Activated T-cell treated with anti-CD3 and anti-CD28 coated beads, Interleukin-2, amount 50 U/mL, for 72 hours (primary cell): ENCODE results near the gene LIFR. TPM values are rescaled to one million over a fixed set of nuclear protein-coding genes. Genes with fewer than 3 reads are reported as not detected.

ENCODE experiments used
- ATAC-seq, 2 donors: fragments of 150-1000 bp; cut with Tn5 transposase; replicated peaks in 1 of 2; 2 replicates each; pipeline ENCODE4 v1.10.0; 2021; ENCODE audit warnings: moderate library complexity in 2 of 2, mild to moderate bottlenecking in 1 of 2
- DNase-seq, 2 donors: peaks; one replicate each; pipeline ENCODE4 v3.0.0; 2021 to 2022; ENCODE audit warnings: mixed read lengths in 1 of 2
- H3K27ac Mint-ChIP-seq: one replicate; pipeline ENCODE4 v1.8.0; 2022; ENCODE audit warnings: mild to moderate bottlenecking, moderate library complexity, mixed read lengths
- H3K27me3 Mint-ChIP-seq: one replicate; pipeline ENCODE4 v1.8.0; 2022; ENCODE audit warnings: low read depth, mixed read lengths
- H3K36me3 Mint-ChIP-seq, 2 donors: one replicate each; pipeline ENCODE4 v1.8.0; 2022; ENCODE audit warnings: mixed read lengths in 2 of 2, mild to moderate bottlenecking in 1 of 2; ENCODE audit not compliant: insufficient read depth in 2 of 2
- H3K4me1 Mint-ChIP-seq: one replicate; pipeline ENCODE4 v1.8.0; 2022; ENCODE audit warnings: low read depth, mixed read lengths
- H3K4me3 Mint-ChIP-seq, 2 donors: one replicate each; pipeline ENCODE4 v1.8.0; 2022; ENCODE audit warnings: mild to moderate bottlenecking in 2 of 2, mixed read lengths in 2 of 2, moderate library complexity in 2 of 2
- H3K9me3 Mint-ChIP-seq, 2 donors: one replicate each; pipeline ENCODE4 v1.8.0; 2022; ENCODE audit warnings: mixed read lengths in 2 of 2
- total RNA-seq, 2 donors: library from RNA; stranded (reverse); gene quantifications; one replicate each; pipeline ENCODE4 v1.2.3, GENCODE V29; 2022

The LIFR gene
- total RNA-seq, 2 donors from 2014 or later = 0.05 to 0.23 TPM

DNA sequence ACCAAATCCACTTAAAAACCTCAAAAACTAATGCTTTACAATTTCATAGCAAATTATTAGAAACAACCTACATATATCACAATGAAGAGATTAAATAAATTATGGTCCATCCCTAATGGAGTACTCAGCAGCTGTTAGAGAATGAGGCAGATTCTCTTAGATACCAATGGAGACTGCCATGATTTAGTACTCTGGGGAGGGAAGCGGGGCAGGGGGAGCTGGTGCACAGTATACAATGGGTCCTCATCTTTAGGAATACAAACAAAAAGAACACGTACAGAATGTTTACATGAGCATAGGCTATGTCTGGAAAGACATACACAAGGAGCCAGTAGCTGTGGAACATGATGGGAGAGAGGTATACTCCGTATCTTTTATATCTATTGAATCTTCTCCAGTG is 2.0 kb downstream of the LIFR start:
- no peak for ATAC-seq
- peaks cover 3 to 4% of the 10 kb centered on the region in 2 donors for H3K36me3 Mint-ChIP-seq
- no peak overlapping the region for H3K4me3 Mint-ChIP-seq
- H3K27me3 Mint-ChIP-seq = peaks cover 73% of the 10 kb centered on the region
- H3K27ac Mint-ChIP-seq = no peak overlapping the region
- H3K4me1 Mint-ChIP-seq = peaks cover 10% of the 10 kb centered on the region
- DNase-seq = no peak
- H3K9me3 Mint-ChIP-seq = no peaks in the 10 kb centered on the region

DNA sequence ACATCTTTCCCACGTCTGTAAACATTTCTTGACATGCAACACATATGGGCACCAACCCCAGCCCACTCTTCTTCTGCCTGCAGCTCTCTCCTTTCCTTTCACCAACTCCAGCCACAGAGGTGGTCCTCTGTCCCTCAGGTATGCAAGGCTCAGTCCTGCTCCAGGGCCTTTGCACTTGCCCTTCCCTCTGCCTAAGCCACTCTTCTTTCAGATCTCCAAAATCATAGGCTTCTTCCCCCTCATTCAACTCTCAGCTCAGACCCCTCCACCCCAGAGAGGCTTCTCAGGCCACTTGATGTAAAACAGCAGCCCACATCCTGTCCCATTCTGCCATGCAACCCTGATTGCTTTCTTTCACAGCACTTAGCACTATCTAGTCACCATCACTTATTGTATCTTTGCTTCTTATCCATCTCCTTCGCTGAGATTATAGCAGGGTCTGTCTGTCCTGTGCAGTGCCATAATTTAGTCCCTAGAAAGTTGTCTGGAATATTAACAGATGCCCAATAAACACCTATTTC is 3.4 kb downstream of the LIFR start:
- Mint-ChIP-seq H3K27ac (no peak overlapping the region), H3K4me1 (peaks cover 10% of the 10 kb centered on the region), H3K4me3 (no peak overlapping the region), H3K27me3 (peaks cover 65% of the 10 kb centered on the region), H3K9me3 (no peaks in the 10 kb centered on the region), H3K36me3 (peaks cover 3 to 4% of the 10 kb centered on the region in 2 donors)
- ATAC-seq = no peak
- no peak for DNase-seq

DNA sequence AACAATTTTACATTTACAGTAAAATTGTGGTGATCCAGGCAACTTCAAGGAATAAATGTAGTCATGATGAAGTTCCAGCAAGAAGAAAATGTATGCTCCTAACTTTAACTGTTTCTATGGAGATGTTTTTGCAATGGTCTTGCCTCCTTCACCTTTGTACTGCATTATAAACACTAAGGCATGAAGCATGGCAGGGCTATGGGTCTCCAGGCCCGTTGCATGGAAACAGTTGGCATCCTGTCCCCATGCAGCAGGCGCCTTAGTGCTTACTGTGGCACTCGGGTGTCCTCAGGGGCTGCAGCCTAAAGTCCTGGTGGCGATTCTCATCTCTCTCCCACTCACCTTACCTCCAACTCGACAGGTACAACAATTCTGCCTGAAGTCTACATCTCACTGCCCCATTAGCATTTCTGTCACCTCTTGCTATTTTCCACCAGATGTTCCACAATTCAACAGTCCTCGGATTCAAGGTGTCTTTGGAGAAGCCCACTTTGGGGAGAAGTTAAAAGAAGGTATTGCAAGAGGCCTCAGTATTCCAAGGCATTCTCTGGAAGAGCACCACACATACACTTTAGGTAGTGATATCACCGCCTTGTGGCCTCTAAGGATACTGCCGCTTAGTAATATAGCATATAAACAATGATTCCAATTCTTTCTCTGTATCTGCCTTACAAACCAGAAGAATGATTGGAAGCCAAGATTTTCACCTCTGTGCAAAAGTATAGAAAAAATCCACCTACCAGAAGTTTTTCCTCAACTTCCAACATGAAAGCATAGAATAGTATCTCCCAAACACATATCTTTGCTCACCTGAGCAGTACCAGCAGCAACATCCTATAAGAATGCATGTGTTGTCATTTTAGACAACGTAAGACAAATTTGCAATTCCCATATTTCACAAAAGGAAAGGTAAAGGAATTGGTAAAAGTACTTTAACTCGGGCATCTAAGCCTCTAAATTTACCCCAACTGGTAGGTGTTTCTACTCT is 5.1 kb downstream of the LIFR start:
- Mint-ChIP-seq H3K4me3 (no peak overlapping the region), H3K36me3 (peaks cover 2% of the 10 kb centered on the region in 2 donors), H3K9me3 (no peaks in the 10 kb centered on the region), H3K27me3 (peaks cover 58% of the 10 kb centered on the region), H3K4me1 (peaks cover 10% of the 10 kb centered on the region), H3K27ac (no peak overlapping the region)
- DNase-seq = no peak
- no peak for ATAC-seq

DNA sequence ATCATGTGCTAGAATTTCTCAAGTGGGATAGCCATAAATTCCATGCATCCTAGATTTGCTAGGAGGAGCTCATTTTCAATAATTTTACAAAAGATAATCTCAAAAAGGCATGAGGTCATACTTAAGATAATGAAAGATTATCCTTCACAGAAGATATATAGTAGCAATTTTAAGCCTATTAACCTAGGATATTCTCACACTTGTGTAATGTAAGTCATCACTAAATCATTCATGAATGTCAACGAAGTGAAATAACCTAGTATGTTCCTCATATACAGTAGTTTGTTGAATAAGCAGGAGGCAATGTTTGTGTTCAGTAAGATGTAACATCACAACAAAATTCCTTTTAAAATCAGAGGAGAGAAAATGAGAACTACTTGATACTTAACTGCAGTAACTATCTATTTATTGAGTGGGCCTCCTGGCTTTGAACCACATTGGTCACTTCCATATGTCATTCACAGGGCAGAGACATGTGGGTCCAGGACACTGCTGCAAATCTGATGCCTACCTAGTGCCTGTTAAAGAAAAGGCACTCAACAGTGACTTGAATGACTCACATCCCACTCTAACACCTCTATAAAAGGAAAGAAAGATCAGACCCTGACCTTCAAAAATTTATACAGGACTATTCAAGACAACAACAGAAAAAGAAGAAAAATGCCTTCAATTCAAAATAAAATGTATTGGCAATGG is 8.2 kb downstream of the LIFR start:
- Mint-ChIP-seq H3K4me3 (no peak overlapping the region), H3K27ac (no peak overlapping the region), H3K4me1 (no peaks in the 10 kb centered on the region), H3K36me3 (no peaks in the 10 kb centered on the region), H3K27me3 (peaks cover 41% of the 10 kb centered on the region), H3K9me3 (no peaks in the 10 kb centered on the region)
- ATAC-seq (no peak), DNase-seq (no peak)

DNA sequence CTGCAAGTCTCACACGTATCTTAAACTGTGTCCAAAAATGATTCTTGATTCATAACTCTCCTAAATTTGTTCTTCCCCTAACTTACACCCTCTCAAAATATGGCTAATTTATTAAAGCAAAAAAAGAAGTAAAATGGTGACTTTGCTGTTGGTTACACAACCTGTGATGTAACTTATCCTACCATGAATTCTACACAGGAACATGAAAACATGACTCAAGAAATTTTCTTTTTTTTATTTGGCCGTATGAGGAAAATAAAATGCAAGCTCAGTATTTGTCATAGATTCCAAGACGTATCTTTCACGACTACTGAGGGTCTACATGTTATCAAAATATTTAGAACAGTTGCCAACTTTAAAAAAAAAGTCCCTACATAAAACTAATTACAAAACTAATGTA is 9.2 kb downstream of the LIFR start:
- ATAC-seq (no peak), DNase-seq (no peak)
- Mint-ChIP-seq H3K4me3 (no peak overlapping the region), H3K4me1 (no peaks in the 10 kb centered on the region), H3K27ac (no peak overlapping the region), H3K36me3 (no peaks in the 10 kb centered on the region), H3K9me3 (no peaks in the 10 kb centered on the region), H3K27me3 (peaks cover 31% of the 10 kb centered on the region)

DNA sequence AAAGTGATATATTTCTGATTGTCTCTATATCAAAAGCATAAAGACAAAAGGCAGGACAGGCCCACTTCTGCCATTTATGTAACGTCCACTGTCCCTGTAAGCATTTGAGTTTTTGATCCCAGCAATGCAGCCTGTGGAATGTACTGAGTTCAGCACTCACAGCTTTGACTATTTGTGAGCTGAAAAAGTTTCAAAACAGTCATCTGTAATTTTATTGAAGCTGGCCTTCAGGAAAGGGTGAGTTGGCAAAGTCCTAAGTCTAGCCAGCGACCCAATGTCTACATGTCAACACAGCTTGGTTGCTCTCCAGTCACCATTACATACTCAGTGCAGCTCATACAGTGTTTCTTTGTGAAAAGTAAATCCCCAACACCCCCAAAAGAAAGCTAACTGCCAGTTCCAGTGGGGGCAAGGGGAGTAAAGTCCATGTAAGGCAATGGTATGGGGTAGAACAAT is 9.7 kb downstream of the LIFR start:
- H3K27me3 Mint-ChIP-seq = peaks cover 26% of the 10 kb centered on the region
- ATAC-seq = no peak
- H3K27ac Mint-ChIP-seq = no peak overlapping the region
- H3K4me3 Mint-ChIP-seq = no peak overlapping the region
- H3K9me3 Mint-ChIP-seq = no peaks in the 10 kb centered on the region
- no peaks in the 10 kb centered on the region for H3K36me3 Mint-ChIP-seq
- no peak for DNase-seq
- H3K4me1 Mint-ChIP-seq = no peaks in the 10 kb centered on the region

DNA sequence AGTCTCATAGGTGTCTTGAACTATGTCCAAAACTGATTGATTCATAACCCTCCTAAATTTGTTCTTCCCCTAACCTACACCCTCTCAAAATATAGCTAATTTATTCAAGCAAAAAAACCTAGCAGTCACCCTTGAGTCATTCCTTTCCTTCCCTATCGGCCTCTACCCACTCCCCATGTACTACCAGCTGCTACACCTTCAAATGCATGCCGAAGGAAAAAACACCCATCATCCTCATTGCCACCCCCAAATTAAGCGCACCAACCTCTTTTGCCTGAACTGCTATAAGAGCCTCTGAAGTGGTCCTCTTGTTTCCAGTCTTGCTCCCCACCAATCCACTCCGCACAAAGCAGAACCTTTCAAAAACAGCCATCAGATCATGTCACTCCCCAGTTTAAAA is 12.6 kb downstream of the LIFR start:
- H3K36me3 Mint-ChIP-seq = no peaks in the 10 kb centered on the region
- DNase-seq = no peak
- no peaks in the 10 kb centered on the region for H3K4me1 Mint-ChIP-seq
- no peak for ATAC-seq
- peaks cover 22% of the 10 kb centered on the region for H3K27me3 Mint-ChIP-seq
- H3K4me3 Mint-ChIP-seq = no peak overlapping the region
- H3K27ac Mint-ChIP-seq = no peak overlapping the region
- H3K9me3 Mint-ChIP-seq = no peaks in the 10 kb centered on the region

DNA sequence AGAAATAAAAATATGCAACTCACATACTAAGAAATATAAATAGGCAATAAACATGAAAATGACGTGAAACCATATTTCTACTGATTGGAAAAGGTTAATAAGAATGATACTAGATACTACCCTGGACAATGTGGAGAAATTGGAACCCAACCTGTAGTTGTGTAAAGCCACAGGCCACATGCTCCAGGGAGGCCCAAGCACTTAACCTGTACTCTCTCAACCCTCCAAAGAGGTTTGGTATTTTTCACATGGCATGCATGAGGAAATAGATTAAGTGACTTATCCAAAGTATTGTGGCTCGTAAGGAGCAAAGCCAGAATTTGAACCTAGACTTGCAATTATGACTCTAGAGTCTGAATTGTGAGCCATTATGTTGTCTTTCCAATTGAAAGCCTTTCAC is 13.4 kb downstream of the LIFR start:
- no peak overlapping the region for H3K27ac Mint-ChIP-seq
- DNase-seq (no peak), ATAC-seq (no peak)
- no peak overlapping the region for H3K4me3 Mint-ChIP-seq
- no peaks in the 10 kb centered on the region for H3K36me3 Mint-ChIP-seq
- peaks cover 27% of the 10 kb centered on the region for H3K27me3 Mint-ChIP-seq
- no peaks in the 10 kb centered on the region for H3K4me1 Mint-ChIP-seq
- H3K9me3 Mint-ChIP-seq = no peaks in the 10 kb centered on the region

DNA sequence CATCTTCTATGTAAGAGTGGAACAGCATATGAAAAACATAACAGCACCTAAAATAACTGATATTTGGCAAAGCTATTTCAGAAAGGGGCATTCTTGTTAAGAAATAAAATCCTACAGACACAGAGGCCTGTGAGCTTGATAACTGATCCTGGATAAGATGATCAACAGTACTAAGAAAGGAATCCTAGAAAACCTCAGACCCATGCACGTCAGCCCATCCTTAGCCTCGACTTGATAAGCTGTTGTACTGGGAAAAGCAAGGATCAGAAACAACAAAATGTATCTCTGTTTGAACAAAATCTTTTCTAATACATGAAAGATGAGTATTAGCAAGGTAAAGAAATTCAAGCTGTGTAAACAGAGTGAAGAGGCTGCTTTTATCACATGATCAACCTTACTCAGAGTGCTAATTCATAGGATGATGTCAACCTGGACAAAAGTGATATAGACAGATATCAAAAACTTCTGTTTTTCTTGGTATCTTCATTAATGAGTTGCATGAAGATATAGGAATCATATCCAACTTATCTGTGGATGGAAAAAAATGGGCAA is 15.2 kb downstream of the LIFR start:
- no peak overlapping the region for H3K4me3 Mint-ChIP-seq
- no peaks in the 10 kb centered on the region for H3K9me3 Mint-ChIP-seq
- DNase-seq (no peak), ATAC-seq (no peak)
- no peaks in the 10 kb centered on the region for H3K36me3 Mint-ChIP-seq
- no peaks in the 10 kb centered on the region for H3K4me1 Mint-ChIP-seq
- no peak overlapping the region for H3K27ac Mint-ChIP-seq
- peaks cover 30% of the 10 kb centered on the region for H3K27me3 Mint-ChIP-seq

DNA sequence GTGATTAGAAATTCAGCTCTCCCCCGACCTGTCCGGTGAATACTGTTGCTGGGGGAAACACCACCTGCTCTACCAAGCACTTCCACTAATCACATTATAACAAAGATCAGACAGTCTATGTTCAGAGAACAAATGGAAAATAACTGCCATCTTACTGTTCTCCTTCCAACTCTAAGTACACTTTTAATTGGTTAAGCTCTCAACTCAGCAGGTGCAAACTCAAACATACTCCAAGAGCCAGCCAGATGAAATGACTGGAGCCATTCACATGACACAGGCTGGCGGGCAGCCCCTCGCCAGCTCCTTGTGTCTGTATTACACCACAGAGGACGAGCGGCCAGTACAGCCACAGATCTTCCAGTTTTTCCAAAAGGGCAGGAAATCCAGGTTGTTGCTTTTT is 16.1 kb downstream of the LIFR start:
- peaks cover 30% of the 10 kb centered on the region for H3K27me3 Mint-ChIP-seq
- H3K9me3 Mint-ChIP-seq = no peaks in the 10 kb centered on the region
- DNase-seq = no peak
- no peaks in the 10 kb centered on the region for H3K36me3 Mint-ChIP-seq
- H3K4me3 Mint-ChIP-seq = no peak overlapping the region
- no peak overlapping the region for H3K27ac Mint-ChIP-seq
- ATAC-seq = no peak
- H3K4me1 Mint-ChIP-seq = no peaks in the 10 kb centered on the region

DNA sequence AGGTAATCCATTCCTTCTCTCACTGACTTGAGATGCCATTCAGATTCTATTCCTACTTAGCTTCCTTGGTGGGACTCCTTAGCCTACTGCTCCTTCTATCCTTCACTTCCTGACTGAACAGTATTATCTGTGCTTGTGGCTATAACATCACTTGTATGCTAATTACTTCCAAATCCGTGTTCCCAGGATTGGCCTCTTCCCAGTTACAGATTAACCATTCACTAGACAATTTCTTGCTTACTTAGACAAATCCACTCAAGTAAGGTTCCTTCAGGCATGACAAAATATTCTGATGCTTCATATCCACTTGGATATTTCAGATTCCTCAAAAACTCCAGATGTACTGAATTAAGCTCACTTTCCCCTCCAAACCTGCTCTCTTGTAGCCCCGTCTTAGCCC is 18.3 kb downstream of the LIFR start:
- Mint-ChIP-seq H3K9me3 (no peaks in the 10 kb centered on the region), H3K27me3 (peaks cover 19% of the 10 kb centered on the region), H3K4me3 (no peak overlapping the region), H3K27ac (no peak overlapping the region), H3K36me3 (no peaks in the 10 kb centered on the region), H3K4me1 (no peaks in the 10 kb centered on the region)
- ATAC-seq (no peak), DNase-seq (no peak)

DNA sequence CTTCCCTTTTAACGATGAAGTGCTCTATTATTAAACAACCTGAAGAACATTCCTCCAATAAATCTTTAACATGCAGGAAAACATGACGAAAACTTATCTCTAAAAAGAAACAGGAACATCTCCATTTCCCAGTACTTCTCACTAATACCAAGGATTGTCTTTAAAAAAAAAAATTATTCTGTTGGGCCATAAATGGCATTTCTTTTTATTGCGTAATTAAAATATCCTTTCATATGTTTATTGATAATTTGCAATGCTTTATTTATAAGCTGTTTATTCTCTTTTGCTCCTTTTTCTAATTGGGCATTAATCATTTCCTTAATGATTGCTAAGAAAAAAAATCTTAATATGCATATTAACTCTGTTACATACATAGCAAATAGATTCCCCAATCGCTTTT is 18.9 kb downstream of the LIFR start:
- DNase-seq = no peak
- H3K4me3 Mint-ChIP-seq = no peak overlapping the region
- H3K36me3 Mint-ChIP-seq = no peaks in the 10 kb centered on the region
- H3K27ac Mint-ChIP-seq = no peak overlapping the region
- H3K9me3 Mint-ChIP-seq = no peaks in the 10 kb centered on the region
- no peaks in the 10 kb centered on the region for H3K4me1 Mint-ChIP-seq
- peaks cover 19% of the 10 kb centered on the region for H3K27me3 Mint-ChIP-seq
- no peak for ATAC-seq

DNA sequence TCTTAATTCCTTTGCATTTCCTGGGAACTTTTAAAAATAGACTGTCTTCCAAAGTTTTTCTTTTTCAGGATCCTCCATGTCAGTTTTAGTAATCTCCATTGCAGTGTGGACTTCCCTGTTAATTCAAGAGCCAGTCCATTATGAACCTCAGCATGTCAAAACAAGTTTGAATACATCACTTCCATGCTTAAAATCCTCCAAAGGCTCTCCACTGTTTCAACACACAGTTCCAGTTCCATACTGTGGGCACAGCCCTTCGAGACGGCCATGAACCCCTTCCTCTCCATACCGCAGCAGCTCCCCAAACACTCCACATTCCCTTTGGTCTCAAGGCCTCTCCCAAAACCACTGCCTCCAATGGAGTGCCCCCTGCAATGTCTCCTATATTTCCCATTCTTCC is 19.5 kb downstream of the LIFR start:
- Mint-ChIP-seq H3K4me1 (no peaks in the 10 kb centered on the region), H3K36me3 (no peaks in the 10 kb centered on the region), H3K9me3 (no peaks in the 10 kb centered on the region), H3K27me3 (peaks cover 19% of the 10 kb centered on the region), H3K4me3 (no peak overlapping the region), H3K27ac (no peak overlapping the region)
- no peak for DNase-seq
- ATAC-seq = no peak
